HG03378 (cell line): ENCODE data around the gene INPP4A.

ENCODE experiments used
- ATAC-seq: cut with Tn5 transposase; IDR thresholded peaks from one replicate; pipeline ENCODE4 v1.9.1; 2021; ENCODE audit warnings: mild to moderate bottlenecking, moderate library complexity; ENCODE audit not compliant: unreplicated experiment

Gene INPP4A

DNA sequence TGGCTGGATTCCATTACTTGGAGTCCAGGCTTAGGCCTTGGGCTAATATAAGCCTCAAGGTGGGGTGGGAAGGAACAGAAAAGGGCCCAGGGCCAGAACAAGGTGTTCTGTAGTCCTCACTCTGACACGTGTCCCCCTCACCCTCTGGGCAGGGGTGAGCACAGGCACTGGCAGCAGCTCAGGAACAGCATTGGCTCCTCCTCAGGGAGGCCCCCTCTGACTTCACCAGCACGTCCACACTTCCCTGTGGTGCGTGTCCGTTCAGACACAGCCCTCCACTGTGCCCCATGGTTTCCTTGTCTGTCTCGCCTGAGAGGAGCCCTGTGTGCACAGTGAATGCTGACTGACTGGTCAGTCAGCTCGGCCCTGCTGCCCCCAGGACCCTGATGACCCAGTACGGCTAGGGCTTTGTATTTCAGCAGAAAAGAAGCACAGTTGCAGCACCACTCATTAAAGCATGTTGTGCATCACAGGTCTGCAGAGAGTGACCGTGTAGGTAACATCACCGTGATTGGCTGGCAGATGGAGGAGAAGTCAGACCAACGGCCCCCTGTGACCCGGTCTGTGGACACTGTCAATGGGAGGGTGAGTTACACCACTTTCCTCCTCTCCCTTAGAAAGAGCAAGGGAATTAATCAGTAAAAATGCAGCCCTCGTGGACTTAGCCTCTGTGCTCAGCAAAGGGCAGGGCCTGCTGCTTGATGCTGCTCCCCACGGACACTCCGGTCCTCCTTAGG is 92.9 kb downstream of the INPP4A start:
- ATAC-seq, result no peak

DNA sequence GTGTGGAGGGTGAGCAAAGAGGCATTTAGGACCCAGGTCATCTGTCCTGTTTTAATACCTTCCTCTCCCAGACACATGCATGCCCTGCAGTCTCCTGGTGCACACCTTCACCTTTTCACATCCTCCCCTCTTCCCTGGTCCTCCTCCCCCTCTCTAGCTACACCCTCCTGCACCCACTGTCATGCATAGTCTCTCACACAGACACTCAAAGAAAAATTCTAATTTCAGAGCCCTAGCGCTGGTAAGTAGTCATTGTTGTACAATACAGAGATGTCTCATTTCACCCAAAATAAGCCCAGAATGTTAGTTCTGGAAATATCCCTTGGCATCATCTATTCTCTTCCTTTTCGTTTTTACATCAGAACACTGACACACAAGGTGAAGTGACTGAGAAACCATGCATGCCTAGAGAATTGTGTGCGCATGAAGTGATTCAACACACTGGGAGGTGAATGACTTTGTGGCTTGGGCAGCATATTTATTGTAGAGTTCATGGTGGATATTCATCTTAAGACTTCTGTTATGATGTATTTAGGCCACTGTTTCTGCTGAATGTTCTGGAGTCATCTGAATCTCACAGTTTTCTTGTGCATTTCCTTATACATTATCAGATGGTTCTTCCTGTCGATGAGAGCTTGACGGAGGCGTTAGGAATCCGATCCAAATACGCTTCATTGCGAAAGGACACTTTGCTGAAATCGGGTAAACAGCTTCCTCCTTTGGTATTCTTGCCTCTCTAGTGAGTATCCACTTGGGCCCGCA is 93.8 kb downstream of the INPP4A start:
- ATAC-seq, result no peak

GRCh38 chr2:98539056-98539735 is 94.5 kb downstream of the INPP4A start:
- ATAC-seq, result no peak

GRCh38 chr2:98540536-98540935 is 95.9 kb downstream of the INPP4A start:
- no peak for ATAC-seq

GRCh38 chr2:98541489-98541888 is 96.8 kb downstream of the INPP4A start:
- ATAC-seq, result no peak

DNA sequence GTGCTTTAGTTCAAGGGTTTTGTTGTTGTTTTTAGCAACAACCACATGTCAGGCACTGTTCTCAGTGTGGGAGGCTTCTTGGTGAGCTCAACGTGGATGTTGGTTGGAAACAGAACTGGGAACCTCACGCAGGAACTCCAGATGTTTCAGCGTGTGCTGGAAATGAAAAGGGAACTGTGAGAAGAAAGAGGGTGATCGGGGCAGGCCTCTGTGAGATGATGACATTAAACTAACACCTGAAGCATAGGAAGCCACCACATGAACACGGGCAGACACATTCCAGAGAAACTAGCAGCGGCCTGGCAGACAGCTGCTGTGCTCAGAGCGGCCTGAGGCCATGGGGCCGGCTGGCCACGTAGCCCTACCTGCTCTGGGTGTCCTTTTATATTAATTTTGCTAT is 97.2 kb downstream of the INPP4A start:
- no peak for ATAC-seq

DNA sequence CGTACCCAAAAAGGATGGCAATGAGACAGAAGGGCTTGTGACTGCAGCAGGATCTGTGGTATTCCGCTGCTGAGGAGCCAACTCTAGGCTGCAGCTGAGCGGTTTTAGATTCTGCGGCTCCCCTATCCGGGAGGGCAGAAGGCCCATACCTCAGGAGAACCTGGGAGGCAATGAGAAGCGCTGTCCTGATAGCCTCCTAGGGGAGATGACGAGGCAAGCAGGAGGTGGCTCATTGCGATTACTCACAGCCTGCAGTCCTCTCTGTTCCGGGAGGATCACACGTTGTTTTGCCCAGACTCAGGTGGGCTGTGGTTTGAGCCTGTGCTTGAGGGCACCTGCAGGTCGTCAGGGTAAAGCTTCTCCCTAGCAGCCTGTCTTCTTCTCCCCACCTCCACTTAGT is 98.6 kb downstream of the INPP4A start:
- no peak for ATAC-seq

- no peak for ATAC-seq
Observed at GRCh38 chr2:98543842-98544241, 99.2 kb downstream of the INPP4A start.

GRCh38 chr2:98545591-98545990 is 100.9 kb downstream of the INPP4A start:
- ATAC-seq, result no peak

- ATAC-seq, result no peak
Observed at GRCh38 chr2:98546186-98546585, 101.5 kb downstream of the INPP4A start.

DNA sequence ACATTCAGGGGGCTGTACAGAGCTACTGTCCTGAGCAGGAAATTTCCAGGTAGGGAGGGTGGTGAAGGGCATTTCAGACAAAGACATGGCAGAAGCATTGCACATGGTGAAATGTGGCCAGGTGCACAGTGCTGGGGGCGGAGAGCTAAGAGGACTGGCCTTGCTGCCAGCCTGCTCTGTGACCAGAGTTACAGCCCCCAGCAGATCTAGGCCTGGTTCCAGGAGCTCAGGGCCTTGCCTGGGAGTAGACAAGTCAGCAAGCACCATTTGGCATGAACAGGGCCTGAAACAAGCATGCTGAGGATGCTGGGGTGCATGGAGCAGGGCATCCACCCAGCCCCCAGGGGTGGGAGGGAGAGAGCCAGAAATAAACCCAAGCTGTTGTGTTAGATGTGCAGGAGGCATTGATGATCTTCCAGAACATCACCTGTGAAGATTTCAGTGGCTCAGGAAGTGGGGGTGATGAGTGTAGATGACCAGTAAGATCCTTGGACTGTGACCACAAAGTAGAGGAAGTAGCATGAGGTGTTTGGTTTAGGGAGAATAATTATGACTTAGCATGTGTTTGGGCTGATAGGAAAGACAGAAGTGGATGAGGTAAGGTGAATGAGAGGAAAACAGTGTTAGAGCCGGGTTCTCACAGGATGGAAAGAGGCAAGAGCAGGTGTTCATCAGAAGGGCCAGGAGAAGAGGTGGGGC is 102.6 kb downstream of the INPP4A start:
- ATAC-seq, result no peak

- no peak for ATAC-seq
Observed at GRCh38 chr2:98548920-98549818, 104.5 kb downstream of the INPP4A start.

- ATAC-seq, result no peak
Observed at GRCh38 chr2:98550165-98550564, 105.5 kb downstream of the INPP4A start.

GRCh38 chr2:98551316-98551715 is 106.7 kb downstream of the INPP4A start:
- ATAC-seq, result no peak

DNA sequence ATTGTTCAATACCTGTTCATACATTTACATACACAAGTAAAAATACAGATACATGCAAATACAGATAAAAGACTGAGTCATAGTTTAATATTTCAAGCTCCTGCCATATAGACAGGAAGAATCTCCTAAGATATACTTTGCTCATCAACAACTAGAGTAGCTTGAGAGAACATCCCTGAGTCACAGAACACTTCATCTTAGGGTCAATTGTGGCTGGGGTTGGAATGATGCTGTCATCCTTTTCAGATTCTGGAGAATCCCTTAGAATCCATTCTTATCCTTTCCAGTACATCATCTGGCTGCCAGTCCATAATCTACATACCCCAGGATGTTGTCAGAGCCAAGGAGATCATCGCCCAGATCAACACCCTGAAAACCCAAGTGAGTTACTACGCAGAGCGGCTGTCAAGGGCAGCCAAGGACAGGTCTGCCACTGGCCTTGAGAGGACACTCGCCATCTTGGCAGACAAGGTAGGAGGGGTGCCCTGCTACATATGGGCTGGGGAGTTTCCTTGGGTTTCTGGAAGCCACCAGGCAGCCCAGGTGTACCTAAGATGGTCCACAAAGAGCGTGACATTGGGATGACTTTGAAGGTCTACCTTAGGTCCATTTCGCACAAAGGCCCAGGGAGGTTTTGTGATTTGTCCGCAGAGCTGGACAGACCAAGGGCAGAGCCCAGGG is 108.0 kb downstream of the INPP4A start:
- no peak for ATAC-seq

DNA sequence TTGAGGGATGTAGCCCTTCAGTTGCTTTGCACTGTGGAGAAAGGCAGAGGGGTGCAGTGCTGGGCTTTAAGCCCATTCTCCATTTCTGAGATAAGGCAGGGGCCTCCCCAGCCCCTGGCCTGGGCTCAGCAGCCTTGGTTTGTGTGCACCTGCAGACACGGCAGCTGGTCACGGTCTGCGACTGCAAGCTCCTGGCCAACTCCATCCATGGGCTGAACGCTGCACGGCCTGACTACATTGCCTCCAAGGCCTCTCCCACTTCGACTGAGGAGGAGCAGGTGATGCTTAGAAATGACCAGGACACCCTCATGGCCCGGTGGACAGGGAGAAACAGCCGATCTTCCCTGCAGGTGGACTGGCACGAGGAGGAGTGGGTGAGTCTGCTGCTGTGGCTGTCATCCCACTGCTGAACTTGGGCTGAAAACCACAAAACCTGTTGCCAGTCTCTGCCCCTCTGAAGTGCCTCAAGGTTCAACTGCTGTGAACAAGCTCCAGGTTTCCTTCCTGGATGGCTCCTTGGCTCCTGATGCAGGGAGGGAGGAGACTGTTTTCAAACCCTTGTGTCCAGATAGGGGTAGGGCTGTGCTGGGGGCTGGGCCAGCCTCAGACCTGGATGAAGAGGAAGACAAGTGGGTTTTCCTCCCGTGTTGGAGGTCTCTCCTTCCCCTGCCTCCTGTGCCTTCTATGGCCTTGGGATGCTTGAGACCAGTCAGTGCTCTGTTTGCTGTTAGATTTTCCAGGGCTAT is 109.6 kb downstream of the INPP4A start:
- ATAC-seq, result no peak

- ATAC-seq, result no peak
Observed at GRCh38 chr2:98555696-98556095, 111.0 kb downstream of the INPP4A start.

DNA sequence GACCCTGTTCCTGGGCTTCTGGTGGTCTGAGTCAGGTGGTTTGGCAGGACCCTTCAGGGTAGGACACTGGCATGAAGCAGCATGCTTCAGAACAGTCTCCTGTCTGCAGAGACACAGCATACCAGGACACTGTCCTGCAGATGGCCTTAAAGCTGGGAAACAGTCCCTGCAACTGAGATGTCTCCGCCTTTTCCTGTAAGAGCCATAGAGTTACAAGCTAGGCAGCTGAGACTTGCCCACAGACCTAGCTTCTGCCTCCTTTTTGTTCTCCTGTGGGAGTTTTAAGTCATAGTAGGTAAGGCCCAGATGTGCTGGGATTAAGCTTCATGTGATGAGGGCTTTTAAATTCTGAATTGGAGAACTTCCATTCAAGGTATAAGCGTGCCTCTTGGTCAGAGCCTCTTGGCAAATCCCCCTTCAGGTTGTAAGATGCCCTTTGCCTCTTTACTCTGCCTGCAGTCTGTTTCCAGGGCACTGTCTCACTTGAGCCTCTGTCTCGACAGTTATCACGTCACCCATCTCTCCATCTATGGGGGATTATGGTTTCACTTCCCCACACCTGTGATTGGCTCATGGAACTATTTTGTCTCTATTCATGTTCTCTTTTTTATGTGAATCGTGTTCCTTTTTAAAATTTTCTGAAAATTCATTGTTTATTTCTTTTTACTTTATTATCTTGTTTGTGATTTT is 111.8 kb downstream of the INPP4A start:
- ATAC-seq, result peak; percentile 72
